Loucy (cell line): ENCODE results near the gene NSUN6.

Experiments
- H2AFZ ChIP-seq: fragments of 200-600 bp; sonication (generic); 2 replicates; pipeline ENCODE4 v1.6.0; 2016; ENCODE audit warnings: antibody characterized with exemption, mild to moderate bottlenecking, low read length, moderate library complexity
- H3F3A ChIP-seq: fragments of 200-600 bp; 2 replicates; pipeline ENCODE4 v1.6.0; 2016; ENCODE audit warnings: antibody characterized with exemption, low read depth, mild to moderate bottlenecking
- H3K27me3 ChIP-seq: fragments of 200-600 bp; sonication (generic); 2 replicates; pipeline ENCODE4 v1.6.1; 2014; ENCODE audit warnings: low read length, mild to moderate bottlenecking; ENCODE audit not compliant: insufficient read depth, poor library complexity, severe bottlenecking
- H3K36me3 ChIP-seq: fragments of 200-600 bp; sonication (generic); 2 replicates; pipeline ENCODE4 v1.6.1; 2016; ENCODE audit warnings: low read length; ENCODE audit not compliant: insufficient read depth
- H3K4me1 ChIP-seq: fragments of 200-600 bp; sonication (generic); 2 replicates; pipeline ENCODE4 v1.5.1; 2014; ENCODE audit warnings: low read length, mild to moderate bottlenecking; ENCODE audit not compliant: insufficient read depth, poor library complexity, severe bottlenecking
- H3K4me2 ChIP-seq: fragments of 200-600 bp; sonication (generic); 2 replicates; pipeline ENCODE4 v1.6.0; 2014; ENCODE audit warnings: antibody characterized with exemption, low read length, low read depth, mild to moderate bottlenecking; ENCODE audit not compliant: poor library complexity, severe bottlenecking
- H3K4me3 ChIP-seq: fragments of 200-600 bp; sonication (generic); 2 replicates; pipeline ENCODE4 v1.5.1; 2014; ENCODE audit warnings: low read length, mild to moderate bottlenecking, mixed read lengths; ENCODE audit not compliant: poor library complexity, severe bottlenecking
- H3K79me2 ChIP-seq: fragments of 200-600 bp; sonication (generic); 2 replicates; pipeline ENCODE4 v1.6.1; 2014; ENCODE audit warnings: low read length; ENCODE audit not compliant: insufficient read depth
- H3K9ac ChIP-seq: fragments of 200-600 bp; sonication (generic); 2 replicates; pipeline ENCODE4 v1.6.0; 2014; ENCODE audit warnings: mild to moderate bottlenecking, low read depth, low read length, moderate library complexity; ENCODE audit not compliant: poor library complexity, severe bottlenecking
- H3K9me2 ChIP-seq: fragments of 200-600 bp; sonication (generic); replicated peaks from 2 replicates; pipeline ENCODE4 v1.6.1; 2016; ENCODE audit warnings: low read depth, low read length, mixed read lengths
- H3K9me3 ChIP-seq: fragments of 200-600 bp; sonication (generic); 2 replicates; pipeline ENCODE4 v1.6.1; 2014; ENCODE audit warnings: mild to moderate bottlenecking, antibody characterized with exemption, low read length, low read depth; ENCODE audit not compliant: insufficient read depth
- H4K20me1 ChIP-seq: fragments of 200-600 bp; sonication (generic); 2 replicates; pipeline ENCODE4 v1.6.0; 2014; ENCODE audit warnings: antibody characterized with exemption, low read length, mild to moderate bottlenecking; ENCODE audit not compliant: insufficient read depth, poor library complexity, severe bottlenecking
- EZH2phosphoT487 ChIP-seq: fragments of 200-600 bp; IDR thresholded peaks from 2 replicates; pipeline ENCODE4 v1.6.1; 2018; ENCODE audit warnings: antibody characterized with exemption, mild to moderate bottlenecking, moderate library complexity, borderline replicate concordance
- TF ChIP-seq, protein P1 (sequence below): fragments of 200-600 bp; sonication (generic); conservative IDR thresholded peaks from 2 replicates; pipeline ENCODE4 v1.5.1; 2014; ENCODE audit warnings: mild to moderate bottlenecking, antibody characterized with exemption, low read length

The NSUN6 gene

GRCh38 chr10:18683427-18683826, 32.0 kb upstream of the NSUN6 start:
- Histone ChIP-seq H2AFZ (no peak overlapping the region), H3K4me2 (no peak overlapping the region), H4K20me1 (no peaks in the 10 kb centered on the region), H3K36me3 (peaks cover 3% of the 10 kb centered on the region; the same call in 1 of the 2 replicates), H3K9me2 (no peaks in the 10 kb centered on the region), H3K4me1 (no peaks in the 10 kb centered on the region), H3K4me3 (no peak overlapping the region), H3K79me2 (no peaks in the 10 kb centered on the region), H3F3A (no peaks in the 10 kb centered on the region), H3K27me3 (no peaks in the 10 kb centered on the region), H3K9ac (no peak overlapping the region), H3K9me3 (no peaks in the 10 kb centered on the region)
- TF ChIP-seq, protein P1, sequence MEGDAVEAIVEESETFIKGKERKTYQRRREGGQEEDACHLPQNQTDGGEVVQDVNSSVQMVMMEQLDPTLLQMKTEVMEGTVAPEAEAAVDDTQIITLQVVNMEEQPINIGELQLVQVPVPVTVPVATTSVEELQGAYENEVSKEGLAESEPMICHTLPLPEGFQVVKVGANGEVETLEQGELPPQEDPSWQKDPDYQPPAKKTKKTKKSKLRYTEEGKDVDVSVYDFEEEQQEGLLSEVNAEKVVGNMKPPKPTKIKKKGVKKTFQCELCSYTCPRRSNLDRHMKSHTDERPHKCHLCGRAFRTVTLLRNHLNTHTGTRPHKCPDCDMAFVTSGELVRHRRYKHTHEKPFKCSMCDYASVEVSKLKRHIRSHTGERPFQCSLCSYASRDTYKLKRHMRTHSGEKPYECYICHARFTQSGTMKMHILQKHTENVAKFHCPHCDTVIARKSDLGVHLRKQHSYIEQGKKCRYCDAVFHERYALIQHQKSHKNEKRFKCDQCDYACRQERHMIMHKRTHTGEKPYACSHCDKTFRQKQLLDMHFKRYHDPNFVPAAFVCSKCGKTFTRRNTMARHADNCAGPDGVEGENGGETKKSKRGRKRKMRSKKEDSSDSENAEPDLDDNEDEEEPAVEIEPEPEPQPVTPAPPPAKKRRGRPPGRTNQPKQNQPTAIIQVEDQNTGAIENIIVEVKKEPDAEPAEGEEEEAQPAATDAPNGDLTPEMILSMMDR, result no peak
- no peak for TF ChIP-seq EZH2phosphoT487

DNA sequence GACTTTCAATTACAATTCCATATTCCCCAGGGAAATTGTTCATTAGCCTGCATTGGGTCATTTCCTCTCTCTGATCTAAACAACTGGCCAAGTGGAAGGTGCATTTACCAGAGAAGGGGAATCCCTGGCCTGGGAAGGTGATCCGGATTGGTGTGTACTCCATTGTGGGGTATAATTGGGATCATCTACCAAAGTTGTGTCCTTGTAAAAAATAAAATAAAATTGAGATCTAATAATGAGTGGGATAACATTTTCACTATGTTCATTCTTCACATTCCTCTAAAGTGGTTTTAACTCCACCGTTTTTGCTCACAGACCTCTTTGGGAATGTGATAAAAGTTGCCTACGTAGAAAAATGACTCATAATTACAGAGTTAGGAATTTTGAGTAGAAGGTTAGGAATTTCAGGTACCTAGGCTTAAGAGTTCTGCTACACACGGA, 30.6 kb upstream of the NSUN6 start:
- no peaks in the 10 kb centered on the region for H3K79me2 ChIP-seq
- no peaks in the 10 kb centered on the region for H3K9me2 ChIP-seq
- no peak overlapping the region for H2AFZ ChIP-seq
- no peaks in the 10 kb centered on the region for H3K4me1 ChIP-seq
- H3K9me3 ChIP-seq, result no peaks in the 10 kb centered on the region
- H3F3A ChIP-seq, result no peaks in the 10 kb centered on the region
- no peak overlapping the region for H3K4me3 ChIP-seq
- H4K20me1 ChIP-seq, result peaks cover 1% of the 10 kb centered on the region
- H3K27me3 ChIP-seq, result no peaks in the 10 kb centered on the region
- no peak overlapping the region for H3K9ac ChIP-seq
- peaks cover 10% of the 10 kb centered on the region; the same call in 1 of the 2 replicates for H3K36me3 ChIP-seq
- H3K4me2 ChIP-seq, result no peak overlapping the region
- TF ChIP-seq, protein P1, result no peak

DNA sequence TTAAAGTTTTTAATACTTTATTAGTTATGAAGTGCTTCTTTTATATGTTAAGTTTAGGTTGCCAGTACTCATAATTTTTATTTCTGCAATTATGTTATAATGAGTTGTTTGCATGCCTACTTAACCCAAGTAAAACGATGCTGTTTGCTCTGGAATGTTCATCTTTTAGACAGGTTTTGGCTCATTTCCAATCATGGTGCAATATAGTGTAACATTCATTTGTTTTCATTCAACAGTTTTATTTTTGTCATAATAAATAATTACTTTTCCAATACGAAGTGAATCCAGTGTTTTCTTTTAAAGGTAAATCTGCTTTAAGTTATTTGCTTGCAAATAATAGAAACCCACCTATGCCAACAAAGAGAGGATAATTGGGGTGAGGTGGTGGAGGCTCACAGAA, 30.0 kb upstream of the NSUN6 start:
- H4K20me1 ChIP-seq, result peaks cover 6% of the 10 kb centered on the region
- TF ChIP-seq, protein P1, result no peak
- TF ChIP-seq EZH2phosphoT487, result no peak
- no peaks in the 10 kb centered on the region for H3F3A ChIP-seq
- H3K4me2 ChIP-seq, result no peak overlapping the region
- peaks cover 16% of the 10 kb centered on the region; the same call in 1 of the 2 replicates for H3K36me3 ChIP-seq
- H2AFZ ChIP-seq, result no peak overlapping the region
- H3K79me2 ChIP-seq, result no peaks in the 10 kb centered on the region
- no peaks in the 10 kb centered on the region for H3K27me3 ChIP-seq
- H3K9me2 ChIP-seq, result no peaks in the 10 kb centered on the region
- no peaks in the 10 kb centered on the region for H3K9me3 ChIP-seq
- H3K4me1 ChIP-seq, result no peaks in the 10 kb centered on the region
- no peak overlapping the region for H3K9ac ChIP-seq
- no peak overlapping the region for H3K4me3 ChIP-seq
